Urothelium cell line (cell line): Measurements from ENCODE around the gene EVA1A.

ENCODE experiments used
- DNase-seq: peaks from one replicate; pipeline ENCODE4 v3.0.0; 2011; ENCODE audit warnings: low spot score, mixed read lengths
- FAIRE-seq: peaks from 2 replicates; lab custom pipeline; 2011; peaks lifted over from hg19 to GRCh38; lab: Jason Lieb, UNC

Gene EVA1A, protein sequence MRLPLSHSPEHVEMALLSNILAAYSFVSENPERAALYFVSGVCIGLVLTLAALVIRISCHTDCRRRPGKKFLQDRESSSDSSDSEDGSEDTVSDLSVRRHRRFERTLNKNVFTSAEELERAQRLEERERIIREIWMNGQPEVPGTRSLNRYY

GRCh38 chr2:75560768-75561565 lies at the start of gene EVA1A:
Gene EVA1A, minus strand, starts transcription at chr2:75560939. Its CDS starts 42,799 bp downstream, at chr2:75518140.
- peak; percentile 84 for DNase-seq
- no peak for FAIRE-seq

DNA sequence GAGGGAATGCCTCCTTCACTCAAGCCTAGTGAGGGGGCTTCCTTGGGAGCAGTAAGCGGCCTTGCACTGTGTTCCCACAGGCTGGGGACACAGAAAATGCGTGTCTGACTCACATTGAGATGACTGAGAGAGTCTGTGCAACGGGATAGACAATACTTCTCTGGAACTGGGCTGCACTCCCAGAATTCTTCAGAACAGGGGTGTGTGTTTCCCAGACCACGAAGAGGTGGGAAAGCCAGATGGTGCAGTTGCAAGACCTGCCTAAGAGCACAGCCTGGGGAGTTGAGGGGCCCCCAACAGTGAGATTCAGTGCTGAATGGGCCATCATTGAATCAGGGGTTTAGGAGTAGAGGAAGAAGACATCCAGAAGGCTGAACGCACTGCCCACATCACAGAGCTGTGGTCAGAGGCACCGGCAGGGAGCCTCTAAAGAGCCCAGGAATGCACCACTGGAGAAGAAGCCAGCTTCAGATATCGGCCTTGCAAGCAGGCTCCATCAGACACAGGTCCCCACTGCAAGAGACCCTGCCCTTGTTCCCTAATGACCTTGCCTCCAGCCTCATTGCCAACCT lies 49.3 kb upstream of the EVA1A start:
- no peak for DNase-seq
- FAIRE-seq: no peak

GRCh38 chr2:75609334-75609689 lies 48.6 kb upstream of the EVA1A start:
- DNase-seq (no peak), FAIRE-seq (no peak)

DNA sequence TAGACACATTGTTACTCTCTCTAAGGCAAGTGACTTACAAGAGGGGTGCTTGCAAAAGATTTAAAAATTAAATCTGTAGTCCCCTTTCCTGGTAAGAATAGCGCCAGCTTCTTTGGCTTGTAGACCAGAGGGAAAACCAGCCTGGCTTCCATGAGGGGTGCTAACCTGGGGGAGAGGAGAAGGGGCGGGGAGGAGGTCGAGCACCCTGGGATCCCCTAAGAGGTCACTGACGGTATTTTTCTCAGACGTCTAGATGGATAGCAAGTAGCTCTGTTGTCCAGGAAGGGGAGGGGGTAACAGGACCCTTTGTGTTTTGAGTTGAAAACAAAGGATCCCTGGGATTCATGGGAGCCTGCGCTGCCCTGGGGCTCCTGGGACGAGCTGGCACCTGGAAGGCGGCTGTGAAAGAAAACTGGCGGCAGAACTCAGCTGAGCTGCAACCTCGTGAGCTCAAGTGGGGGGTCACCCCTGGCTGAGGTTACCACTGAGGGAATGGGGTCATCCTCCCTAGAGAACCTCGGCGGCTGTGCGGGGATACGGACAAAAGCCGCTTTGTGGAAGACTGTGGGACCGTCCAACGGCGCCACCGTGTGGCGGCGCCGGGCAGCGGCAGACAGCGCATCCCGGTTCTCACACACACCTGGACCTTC lies 48.1 kb upstream of the EVA1A start:
- peak; percentile 87 for DNase-seq
- FAIRE-seq: peak; percentile 91

- peak; percentile 23 for FAIRE-seq
- DNase-seq: no peak
Observed at GRCh38 chr2:75607988-75608683, 47.4 kb upstream of the EVA1A start.

- FAIRE-seq (peak; percentile 53), DNase-seq (no peak)
Observed at GRCh38 chr2:75607400-75607798, 46.7 kb upstream of the EVA1A start.

DNA sequence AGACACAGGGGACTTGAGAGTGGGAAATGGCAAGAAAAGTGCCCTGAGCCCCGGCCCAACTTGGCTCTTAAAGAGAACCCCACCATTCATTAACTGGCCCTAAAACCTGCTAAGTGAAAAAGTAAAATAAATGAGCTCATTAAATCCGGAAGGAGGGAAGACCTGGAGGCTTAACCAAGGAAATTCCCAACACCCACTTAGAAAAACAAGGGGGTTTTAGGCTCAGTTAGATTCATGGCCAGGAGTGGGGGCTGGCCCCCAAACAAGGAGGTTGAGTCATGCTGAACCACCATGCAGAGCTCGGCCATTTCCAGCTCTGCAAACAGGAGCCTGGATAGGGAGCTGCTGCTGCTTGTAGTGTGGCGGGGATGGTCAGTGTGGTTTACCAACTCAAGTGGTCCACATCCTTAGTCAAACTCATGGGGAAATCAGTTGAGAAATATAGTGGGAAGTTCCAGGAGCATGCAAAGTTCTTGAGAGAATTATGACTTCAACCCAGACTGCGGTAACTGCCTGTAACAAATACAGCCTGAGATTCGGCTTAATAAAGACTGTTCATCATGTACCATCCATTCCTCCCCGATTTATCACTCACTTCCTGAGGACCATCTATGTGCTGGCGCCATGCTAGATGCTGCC lies 46.1 kb upstream of the EVA1A start:
- FAIRE-seq: no peak
- DNase-seq: no peak

DNA sequence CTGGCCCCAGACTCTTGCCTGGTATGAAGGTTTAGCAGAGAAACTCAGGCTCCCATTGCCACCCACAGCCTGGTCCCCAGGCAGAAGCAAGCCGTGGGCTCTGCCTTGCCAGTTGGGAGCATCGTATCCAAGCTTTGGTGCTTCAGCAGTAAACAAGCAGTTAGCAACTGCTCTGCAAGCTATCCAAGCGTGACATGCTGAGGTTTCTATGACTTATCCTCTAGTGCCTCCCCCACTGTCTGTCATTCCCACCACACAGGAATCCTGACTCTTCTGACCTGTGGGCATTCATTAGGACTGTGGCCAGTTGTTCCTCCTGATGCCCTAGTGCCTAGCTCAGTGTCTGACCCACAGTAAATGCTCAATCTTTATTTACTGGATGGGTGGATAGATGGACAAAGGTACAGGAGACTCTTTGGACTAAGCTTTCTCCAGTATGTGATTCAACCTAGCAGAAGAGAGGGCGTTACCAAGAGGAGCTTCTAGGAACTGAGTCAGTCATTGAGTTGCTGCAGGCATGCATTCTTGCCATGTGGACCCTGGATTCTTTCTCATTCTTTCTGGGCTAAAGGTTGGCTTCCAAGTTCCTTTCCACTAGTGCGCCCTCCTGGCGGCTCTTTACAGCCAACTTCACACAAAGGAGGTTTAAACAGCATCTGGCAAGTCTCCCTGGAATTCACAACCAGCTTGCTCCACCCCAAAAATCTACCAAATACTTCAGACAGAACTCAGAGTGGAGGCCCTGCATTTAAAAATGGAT lies 45.2 kb upstream of the EVA1A start:
- FAIRE-seq (peak; percentile 37), DNase-seq (peak; percentile 82)

- FAIRE-seq: no peak
Observed at GRCh38 chr2:75604484-75604883, 43.7 kb upstream of the EVA1A start.

GRCh38 chr2:75603477-75603876 lies 42.7 kb upstream of the EVA1A start:
- FAIRE-seq (no peak), DNase-seq (no peak)

More at GRCh38 chr2:75604484-75604883, 43.7 kb upstream of the EVA1A start:
- DNase-seq: no peak

- FAIRE-seq: no peak
- DNase-seq: peak; percentile 71
Observed at GRCh38 chr2:75602724-75603342, 42.1 kb upstream of the EVA1A start.

DNA sequence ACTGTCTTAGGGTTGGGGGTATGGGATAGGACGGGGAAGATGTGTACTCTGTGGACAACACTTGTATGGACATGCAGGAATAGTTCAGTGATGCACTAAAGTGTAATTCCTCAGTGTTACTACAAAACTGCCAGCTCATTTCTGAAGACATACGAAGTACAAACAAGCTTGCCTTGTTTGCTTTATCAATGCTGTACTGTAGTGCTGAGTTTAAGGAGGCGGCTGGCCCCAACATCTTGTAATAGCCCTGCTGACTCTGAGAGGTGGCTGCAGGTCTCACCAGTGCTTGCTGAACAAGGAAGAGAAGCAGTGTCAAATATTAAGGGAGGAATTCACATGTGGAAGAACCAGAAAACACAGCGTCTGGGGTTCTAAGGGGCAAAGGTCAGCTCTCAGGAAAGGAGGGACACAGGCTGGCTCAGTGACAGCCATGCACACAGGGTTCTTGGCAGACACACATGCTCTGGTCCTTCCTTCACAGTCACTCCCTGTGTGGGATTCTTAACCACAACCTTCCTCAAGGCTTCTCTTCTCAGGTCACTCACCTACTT lies 39.8 kb upstream of the EVA1A start:
- no peak for DNase-seq
- no peak for FAIRE-seq

DNA sequence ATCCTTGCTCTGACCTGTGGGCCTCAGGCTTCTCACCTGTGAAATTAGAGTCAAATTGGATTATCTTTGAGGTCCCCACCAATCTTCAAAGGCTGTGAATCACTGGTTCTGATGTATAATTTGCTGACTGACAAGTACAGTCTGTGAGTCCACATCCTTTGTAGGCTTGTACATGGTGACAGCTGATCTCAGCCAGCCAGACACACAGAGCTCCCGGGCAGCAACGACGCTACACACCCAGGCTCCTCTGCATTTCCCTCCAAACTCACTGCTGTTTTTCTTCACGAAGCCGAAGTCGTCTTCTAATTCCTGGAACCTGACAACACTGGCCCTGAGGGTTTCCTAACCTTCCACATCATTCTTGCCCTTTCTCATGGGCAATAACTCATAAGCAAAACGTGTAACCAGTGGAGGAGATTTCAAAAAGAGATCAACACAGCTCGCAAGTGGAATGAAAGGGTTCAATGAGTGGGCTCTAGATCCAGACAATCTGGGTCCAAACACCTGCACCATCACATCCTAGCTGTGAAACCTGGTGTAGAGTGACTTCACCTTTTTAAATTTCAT lies 37.9 kb upstream of the EVA1A start:
- DNase-seq (no peak), FAIRE-seq (no peak)

DNA sequence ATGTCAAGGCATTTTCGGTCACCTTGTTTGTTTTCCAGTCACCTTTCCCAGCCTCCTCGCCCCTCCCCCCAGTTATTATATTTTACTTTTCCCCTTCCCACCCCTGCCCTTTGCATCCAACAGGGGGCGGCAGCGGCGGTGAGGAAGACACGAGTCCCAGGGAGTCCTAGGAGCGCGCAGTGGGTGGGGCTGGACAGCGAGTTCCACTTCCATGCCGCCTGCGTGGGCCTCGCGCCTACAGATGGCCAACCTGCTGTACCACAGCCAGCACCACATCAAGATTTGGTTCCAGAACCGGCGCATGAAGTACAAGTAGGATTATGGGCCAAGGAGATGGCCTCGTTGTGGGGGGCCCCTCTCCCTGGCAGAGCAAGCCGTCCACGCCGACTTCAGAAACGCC lies 37.2 kb upstream of the EVA1A start:
- FAIRE-seq (no peak), DNase-seq (no peak)

GRCh38 chr2:75596784-75597183 lies 36.0 kb upstream of the EVA1A start:
- DNase-seq: no peak
- FAIRE-seq: peak; percentile 71

- FAIRE-seq (no peak), DNase-seq (peak; percentile 73)
Observed at GRCh38 chr2:75595541-75596395, 35.0 kb upstream of the EVA1A start.

- FAIRE-seq: peak; percentile 5
- DNase-seq: no peak
Observed at GRCh38 chr2:75594596-75594995, 33.9 kb upstream of the EVA1A start.

GRCh38 chr2:75592888-75593287 lies 32.1 kb upstream of the EVA1A start:
- FAIRE-seq (peak; percentile 68), DNase-seq (no peak)
